ENCODE measurements around the gene SLC25A27.

The SLC25A27 gene

GRCh38 chr6:46648869-46649492 lies 3.8 kb upstream of the SLC25A27 start:
- DNase-seq = no peak
- intact Hi-C loops (cut with DNase I) = no loop called here

DNA sequence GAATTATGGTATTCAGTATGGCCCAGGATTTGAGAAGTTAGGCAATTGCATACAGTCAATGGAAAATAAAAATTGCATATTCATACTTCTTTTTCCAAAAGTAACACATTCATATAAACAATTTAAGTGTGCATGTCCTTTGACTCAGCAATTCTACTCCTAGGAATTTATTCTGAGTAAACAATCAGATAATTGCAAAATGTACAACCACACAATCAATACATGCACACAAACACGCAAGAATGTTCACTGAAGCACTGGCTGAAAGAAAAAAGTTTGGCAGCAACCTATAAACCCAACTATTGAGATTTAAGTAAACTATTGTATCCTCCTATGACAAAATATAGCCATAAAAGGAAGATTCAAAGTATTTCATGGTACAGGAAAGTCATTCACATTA lies 1.8 kb upstream of the SLC25A27 start:
- no peak for DNase-seq
- intact Hi-C loops (cut with DNase I) = no loop called here

GRCh38 chr6:46651816-46652215 lies 959 bp upstream of the SLC25A27 start:
- DNase-seq = no peak
- intact Hi-C loops (cut with DNase I) = no loop called here

GRCh38 chr6:46652232-46652602 lies 558 bp upstream of the SLC25A27 start:
- DNase-seq = no peak

GRCh38 chr6:46653439-46654195 lies 842 bp downstream of the SLC25A27 start:
- no peak for DNase-seq
- intact Hi-C loops (cut with DNase I) = no loop called here

More at GRCh38 chr6:46652232-46652602, 558 bp upstream of the SLC25A27 start:
- intact Hi-C loops (cut with DNase I) = no loop called here

- peak in 2 of 10 donors; percentile 17 to 69 for DNase-seq
- intact Hi-C loops (cut with DNase I) = no loop called here
These were observed 3.0 kb downstream of the SLC25A27 start for GRCh38 chr6:46655803-46656202.

- no peak for DNase-seq
- intact Hi-C loops (cut with DNase I) = no loop called here
These were observed 4.9 kb downstream of the SLC25A27 start for GRCh38 chr6:46657642-46658041.

DNA sequence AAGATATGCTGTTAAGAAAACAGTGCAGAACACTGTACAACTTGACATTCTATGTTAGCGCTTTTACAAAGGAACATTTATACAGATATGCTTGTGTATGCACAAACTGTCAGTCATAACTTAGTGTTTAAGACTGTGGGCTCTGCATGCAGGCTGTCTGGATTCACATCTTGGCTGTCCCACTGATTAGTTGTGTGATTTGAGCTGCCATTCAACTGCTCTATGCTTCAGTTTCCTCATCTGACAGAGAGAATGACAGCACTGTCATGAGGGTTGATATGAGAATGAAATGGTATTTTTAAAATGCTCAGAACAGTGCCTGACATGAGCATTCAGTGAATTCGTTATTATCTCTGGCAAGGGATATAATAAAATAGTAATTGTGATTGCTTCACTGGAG lies 8.7 kb downstream of the SLC25A27 start:
- DNase-seq = no peak
- intact Hi-C loops (cut with DNase I) = no loop called here

DNA sequence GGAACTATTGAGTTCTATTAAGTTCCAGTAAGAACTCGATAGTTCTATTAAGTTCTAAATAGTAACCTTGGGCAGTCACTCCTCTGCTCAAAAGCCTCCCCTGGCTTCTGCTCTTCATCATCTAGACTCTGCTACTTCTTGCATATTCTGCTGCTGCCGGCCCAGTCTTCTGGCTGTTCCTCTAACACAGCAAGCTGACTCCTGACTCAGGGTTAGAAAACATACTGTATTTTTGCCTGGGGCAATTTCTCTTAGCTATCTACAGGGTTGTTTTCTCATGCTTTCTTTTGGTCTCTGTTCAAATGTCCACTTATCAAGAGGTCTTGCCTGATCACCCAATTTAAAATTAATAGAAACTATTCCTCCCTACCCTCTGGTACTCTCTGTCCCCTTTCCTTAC lies 14.6 kb downstream of the SLC25A27 start:
- intact Hi-C loops (cut with DNase I) = no loop called here
- DNase-seq = peak in 1 of 10 donors; percentile 32

GRCh38 chr6:46674410-46674809 lies 21.6 kb downstream of the SLC25A27 start:
- DNase-seq = no peak
- intact Hi-C loops (cut with DNase I) = no loop called here

DNA sequence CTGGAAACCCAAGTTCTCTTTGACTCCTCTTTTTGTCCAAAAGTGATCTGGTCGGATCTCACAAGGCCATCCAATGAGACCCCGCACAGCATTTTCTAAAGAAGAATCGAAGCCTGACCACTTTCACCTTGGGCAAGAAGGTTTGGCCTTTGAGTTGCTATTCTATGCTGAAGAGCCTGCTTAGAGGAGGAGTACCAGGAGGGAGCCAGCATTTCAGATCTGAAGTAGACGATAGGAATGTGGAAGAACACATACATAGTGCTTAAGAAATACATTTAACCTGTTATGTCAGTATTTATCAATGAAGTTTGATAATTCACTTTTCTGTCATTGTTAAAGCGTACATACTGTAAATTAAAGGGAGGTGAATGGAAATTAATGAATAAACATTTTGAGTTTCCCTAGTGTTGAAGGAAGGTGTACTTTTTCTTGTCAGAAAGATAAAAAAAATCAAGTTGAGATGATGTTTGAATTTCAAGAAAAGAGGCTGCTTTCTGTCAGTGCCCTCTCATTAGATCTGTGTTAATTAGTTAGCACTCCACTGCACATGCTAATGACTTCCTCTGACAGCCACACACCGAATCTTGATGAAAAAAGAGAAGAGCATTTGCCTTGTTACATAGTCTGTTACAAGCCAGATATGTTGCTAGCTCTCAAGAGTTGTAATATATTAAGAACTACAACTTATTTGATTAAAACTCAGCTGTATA lies 24.0 kb downstream of the SLC25A27 start:
- no peak for DNase-seq
- intact Hi-C loops (cut with DNase I) = no loop called here

GRCh38 chr6:46677314-46677654 lies 24.5 kb downstream of the SLC25A27 start:
- intact Hi-C loops (cut with DNase I) = no loop called here
- no peak for DNase-seq

DNA sequence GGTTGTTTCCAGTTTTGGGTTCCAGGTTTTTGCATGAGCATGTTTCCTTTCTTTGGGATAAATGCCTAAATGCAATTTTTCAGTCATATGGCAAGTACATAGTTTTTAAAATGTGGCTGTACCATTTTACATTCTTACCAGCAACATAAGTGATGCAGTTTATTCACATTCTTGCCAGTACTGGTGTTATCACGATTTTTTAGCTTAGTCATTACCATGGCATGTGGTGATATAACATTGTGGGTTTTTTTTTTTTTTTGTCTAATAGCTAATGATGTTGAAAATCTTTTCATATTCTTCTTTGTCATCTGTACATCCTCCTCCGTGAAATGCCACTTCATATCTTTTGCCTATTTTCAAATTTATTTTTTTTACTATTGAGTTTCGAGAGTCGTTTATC lies 32.0 kb downstream of the SLC25A27 start:
- DNase-seq = no peak
- intact Hi-C loops (cut with DNase I) = no loop called here

GRCh38 chr6:46687619-46688097 lies 34.9 kb downstream of the SLC25A27 start, which contains the start of gene TDRD6:
Gene TDRD6, plus strand, starts transcription at chr6:46687885. Its CDS starts 244 bp downstream, at chr6:46688129.
- peak in 1 of 10 donors; percentile 54 for DNase-seq
- intact Hi-C loops (cut with DNase I) = no loop called here

GRCh38 chr6:46688117-46688965 lies 35.6 kb downstream of the SLC25A27 start:
- peak in 2 of 10 donors; percentile 56 to 81 for DNase-seq
- intact Hi-C loops (cut with DNase I) = no loop called here

- DNase-seq = peak in 1 of 10 donors; percentile 57
- intact Hi-C loops (cut with DNase I) = no loop called here
These were observed 36.2 kb downstream of the SLC25A27 start for GRCh38 chr6:46688966-46689335.

- no peak for DNase-seq
- intact Hi-C loops (cut with DNase I) = no loop called here
These were observed 36.9 kb downstream of the SLC25A27 start for GRCh38 chr6:46689657-46690056.

DNA sequence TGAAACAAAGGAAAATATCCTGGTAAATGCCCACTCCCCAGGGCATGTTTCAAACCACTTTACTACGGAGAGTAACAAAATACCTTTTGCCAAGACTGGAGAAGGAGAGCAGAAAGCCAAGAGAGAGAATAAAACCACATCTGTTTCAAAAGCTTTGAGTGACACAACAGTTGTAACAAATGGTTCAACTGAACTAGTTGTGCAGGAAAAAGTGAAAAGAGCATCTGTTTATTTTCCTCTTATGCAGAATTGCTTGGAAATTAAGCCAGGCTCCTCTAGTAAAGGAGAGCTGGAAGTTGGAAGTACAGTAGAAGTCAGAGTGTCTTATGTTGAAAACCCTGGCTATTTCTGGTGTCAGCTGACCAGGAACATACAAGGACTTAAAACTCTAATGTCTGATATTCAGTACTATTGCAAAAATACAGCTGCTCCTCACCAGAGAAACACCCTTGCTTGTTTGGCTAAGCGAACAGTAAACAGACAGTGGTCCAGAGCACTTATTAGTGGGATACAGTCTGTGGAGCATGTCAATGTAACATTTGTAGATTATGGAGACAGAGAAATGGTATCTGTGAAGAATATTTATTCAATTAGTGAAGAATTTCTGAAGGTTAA lies 37.5 kb downstream of the SLC25A27 start:
- intact Hi-C loops (cut with DNase I) = no loop called here
- no peak for DNase-seq

DNA sequence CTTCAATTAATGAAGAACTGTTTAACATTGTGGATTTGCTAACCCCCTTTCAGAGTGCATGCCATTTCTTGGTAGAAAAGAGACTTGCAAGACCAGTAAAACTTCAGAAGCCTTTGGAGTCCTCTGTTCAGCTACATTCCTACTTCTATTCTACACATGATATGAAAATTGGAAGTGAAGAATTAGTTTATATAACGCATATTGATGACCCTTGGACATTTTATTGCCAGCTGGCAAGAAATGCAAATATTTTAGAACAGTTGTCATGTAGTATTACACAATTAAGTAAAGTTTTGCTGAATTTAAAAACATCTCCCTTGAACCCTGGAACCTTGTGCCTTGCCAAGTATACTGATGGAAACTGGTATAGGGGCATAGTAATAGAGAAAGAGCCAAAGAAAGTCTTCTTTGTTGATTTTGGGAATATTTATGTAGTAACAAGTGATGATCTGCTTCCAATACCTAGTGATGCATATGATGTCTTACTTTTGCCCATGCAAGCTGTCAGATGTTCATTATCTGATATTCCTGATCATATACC lies 38.2 kb downstream of the SLC25A27 start:
- DNase-seq = no peak
- intact Hi-C loops (cut with DNase I) = no loop called here

- intact Hi-C loops (cut with DNase I) = loop anchor here (10.0 kb wide), 2 partner anchors 85 to 145 kb away; no protein-coding TSS in a partner anchor
- DNase-seq = no peak
These were observed 47.2 kb downstream of the SLC25A27 start for GRCh38 chr6:46699970-46700369.
